Islet of Langerhans (tissue), 1 donor: Measurements from ENCODE around the gene CBLB.
A peak's percentile ranks its signal among the peaks of the same experiment; 100 is the strongest.

Source experiments
- FAIRE-seq: peaks from one replicate; lab custom pipeline; 2011; peaks lifted over from hg19 to GRCh38; lab: Jason Lieb, UNC

CBLB gene

GRCh38 chr3:105869861-105870755 lies 1.3 kb upstream of the CBLB start:
- FAIRE-seq: peak; percentile 97

- FAIRE-seq: no peak
These were observed 670 bp upstream of the CBLB start for GRCh38 chr3:105869531-105869833.

GRCh38 chr3:105868431-105868741 lies 426 bp downstream of the CBLB start:
- no peak for FAIRE-seq

DNA sequence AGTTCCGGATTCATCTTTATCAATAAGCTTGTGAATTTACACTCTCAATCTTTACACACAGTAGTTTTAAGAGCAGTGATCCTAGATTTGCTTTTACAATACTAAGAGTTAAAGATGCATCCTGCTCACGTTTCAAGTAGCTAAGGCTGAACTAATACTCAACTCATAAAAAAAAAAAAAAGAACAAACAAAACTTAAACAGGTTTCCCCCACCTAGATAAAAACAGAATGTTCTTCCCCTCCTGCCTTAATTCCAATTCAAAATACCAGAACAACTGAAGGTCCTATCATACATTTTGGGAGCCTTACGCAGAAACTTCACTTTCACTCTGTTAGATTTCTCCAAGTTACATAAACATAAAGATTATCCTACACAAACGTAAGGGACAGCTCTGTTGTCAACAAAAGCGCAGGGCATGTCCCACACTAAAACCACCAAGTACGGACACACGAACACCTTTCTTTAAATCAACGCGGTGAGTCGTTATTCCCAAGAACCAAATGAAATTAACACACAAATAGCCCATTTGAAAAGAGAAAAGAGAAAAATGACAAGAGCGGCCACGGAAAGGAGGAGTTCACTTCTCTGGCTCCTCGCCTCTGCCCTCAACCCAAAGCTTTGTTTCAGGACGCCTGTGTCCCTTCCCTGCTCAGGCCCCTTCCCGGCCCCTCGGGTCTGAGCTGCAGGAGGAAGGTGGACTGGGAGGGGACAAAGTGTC lies 941 bp downstream of the CBLB start:
- no peak for FAIRE-seq

DNA sequence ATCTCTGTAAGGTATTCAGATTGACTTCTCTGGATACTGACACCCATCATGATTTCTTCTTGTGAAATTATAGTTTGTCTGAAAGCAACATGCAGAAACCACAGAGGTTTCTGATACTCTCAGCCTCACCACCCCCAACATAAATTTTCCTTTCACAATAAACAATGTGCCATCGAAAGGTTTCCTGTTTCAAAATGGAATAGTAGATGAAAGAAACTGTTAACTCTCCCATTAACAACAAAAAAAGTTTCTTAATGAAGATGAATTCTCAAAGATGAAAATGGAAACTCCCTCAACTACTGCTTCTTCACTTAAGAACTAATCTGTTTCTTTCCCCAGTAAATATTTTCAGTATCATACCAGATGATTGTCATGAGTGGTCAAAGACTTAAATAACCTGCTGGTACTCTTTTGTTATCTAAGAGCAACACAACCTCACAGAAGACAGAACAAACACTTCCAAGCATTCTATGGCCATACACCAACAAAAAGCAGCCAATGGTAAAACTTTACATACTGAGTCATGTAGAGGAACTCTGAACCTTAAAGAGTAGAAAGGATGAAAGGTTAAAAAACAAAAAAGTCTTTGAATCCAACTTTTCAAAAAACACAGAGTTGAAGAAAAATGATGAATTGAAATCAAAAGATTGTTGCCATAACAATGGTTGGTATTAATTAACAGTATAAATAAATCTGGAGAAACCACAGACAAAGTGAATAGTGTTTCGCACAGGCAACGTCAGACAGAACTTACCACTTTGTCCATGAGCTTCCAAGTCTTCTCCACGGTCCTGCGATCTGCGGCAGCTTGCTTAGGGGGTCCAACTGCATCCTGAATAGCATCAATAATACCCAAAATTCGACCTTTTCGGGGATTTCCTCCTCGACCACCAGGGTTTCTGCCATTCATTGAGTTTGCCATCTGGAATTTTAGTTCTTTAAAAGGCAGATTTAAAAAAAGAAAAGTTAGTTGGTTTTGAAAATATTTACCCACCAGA lies 1.9 kb downstream of the CBLB start:
- FAIRE-seq: peak; percentile 17

DNA sequence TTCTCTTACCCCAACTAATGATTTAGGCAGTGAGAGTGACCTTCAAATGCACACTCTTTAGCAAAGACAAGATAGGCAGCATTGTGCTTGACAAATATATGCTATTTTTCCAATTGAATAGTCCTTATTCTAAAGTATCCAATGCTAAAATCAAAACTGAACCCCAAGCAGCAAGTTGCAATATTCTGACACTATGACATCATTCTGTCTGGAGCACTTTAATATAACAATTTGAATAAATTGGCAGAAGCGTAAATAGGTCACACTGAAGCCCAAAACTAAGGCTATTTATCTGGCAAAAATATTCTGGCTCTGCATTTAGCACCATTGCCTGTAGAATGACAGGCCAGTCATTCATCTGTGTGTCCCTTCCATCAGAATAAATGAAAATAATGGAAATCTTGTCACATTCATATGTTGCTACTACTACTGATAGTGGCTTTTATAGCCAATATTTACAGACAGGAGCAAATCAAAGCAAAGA lies 2.9 kb downstream of the CBLB start:
- no peak for FAIRE-seq

DNA sequence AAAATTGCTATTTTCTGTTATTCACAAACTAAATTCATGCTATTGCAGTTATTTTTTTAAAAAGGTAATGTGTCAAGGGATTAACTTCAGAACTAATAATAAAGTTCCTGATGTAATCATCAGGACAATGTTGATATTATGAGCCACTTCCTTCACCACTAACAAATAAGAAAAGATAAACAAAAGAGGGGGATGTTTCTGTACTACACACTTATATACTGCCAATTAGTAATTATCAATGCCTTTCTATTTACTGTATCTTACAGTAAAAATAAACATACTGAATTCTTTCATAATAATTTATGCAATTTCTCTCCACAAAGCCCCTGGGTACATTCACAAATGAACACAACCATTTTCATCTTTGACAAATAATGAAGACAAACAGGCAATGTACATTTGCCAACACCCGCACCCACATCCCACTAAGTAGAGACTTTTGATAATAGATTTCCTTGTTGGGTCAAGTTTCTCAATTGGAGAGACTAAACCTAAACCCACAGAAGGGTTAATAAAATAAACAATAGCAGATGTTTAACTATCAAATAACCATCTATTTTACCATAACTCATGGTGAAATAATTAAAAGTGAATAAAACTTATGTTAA lies 3.7 kb downstream of the CBLB start:
- peak; percentile 30 for FAIRE-seq

GRCh38 chr3:105864212-105864611 lies 4.6 kb downstream of the CBLB start:
- FAIRE-seq: no peak

DNA sequence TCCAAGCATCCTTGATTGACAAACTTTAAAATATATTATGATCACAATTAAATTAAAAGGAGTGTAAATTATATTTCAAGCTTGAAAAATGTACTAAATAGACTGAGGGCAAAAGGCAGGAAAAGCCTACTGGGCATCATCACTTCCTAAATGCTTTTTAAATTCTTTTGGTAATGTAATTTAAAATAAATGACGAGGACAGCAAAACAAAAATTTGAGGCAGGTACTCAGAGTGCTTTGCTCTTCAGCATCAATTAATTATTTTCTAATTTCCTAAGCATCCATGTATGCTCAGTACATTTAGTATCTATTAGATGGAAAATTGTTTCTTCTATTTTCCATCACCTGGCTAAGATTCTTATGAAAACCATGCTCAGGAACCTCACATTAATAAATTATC lies 5.2 kb downstream of the CBLB start:
- FAIRE-seq: no peak

DNA sequence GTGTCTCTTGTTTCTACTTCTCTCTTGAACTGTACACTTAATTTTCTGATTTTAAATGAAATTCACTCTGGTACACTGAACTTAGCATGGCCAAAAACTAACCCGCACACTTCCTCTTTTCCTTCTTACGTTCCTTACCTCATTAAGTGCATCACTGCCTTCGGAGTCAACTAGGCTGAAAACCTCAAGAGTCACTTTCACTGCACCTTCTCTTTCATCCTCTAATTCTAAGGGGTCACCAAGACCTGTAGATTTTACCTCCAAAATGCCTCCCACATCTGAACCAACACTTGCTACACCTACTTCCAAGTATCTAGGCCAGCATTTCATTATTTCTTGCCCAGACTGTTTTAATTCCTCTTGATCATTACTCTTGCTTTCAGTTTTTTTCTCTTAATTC lies 6.6 kb downstream of the CBLB start:
- no peak for FAIRE-seq

DNA sequence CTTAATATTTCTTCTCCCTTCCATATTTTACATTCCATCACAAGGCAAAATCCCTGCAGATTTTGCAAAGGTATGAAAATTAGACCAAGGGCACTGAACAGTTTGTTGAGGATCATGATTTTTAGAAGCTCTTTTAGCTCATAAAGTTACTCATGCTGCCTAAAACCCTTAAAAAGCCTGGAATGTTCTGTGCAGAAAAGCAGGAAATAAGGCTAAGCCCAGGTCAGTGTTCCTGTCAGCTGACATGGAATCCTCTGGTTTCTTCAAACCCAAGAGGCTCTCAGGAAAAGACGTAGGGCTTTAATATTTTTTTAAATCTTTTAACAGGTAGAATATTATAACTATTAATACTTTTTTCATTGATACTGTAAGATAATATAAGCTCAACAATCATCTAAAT lies 8.2 kb downstream of the CBLB start:
- no peak for FAIRE-seq

DNA sequence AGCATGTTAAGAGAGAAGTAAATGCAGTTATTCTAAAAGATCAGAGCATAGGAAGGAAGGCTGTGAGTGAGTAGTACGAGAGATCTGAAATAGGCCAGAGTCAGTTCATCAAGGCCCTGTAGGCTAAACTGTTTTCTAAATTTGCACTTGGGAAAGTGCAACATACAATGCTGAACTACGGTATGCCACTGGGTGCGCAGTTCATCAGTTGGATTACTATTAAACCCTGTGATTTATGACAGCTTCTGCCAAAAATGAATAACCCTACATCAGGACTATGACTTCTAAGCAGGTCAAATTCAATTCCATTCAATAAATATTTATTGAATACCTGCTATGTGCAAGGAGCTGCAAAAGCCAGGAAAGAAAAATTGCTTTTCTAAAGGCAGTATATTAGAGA lies 10.8 kb downstream of the CBLB start:
- FAIRE-seq: no peak

DNA sequence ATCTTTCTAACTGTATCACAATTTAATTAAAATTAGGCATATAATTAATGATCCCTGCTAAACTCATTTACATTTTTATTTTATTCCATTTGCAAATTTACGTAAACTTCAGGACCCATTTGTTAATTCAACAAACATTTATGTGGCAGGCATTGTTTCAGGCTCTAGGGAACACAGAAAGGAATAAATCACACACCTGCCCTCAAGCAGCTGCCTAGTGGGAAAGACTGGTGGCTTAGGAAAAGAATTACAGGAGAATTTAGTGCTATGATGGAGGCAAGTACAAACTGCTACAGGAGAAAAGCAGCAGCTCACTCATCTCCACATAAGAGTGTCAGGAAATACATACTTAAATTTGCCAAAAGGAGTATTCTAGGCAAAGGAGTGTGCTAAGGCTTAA lies 11.2 kb downstream of the CBLB start:
- FAIRE-seq: no peak

DNA sequence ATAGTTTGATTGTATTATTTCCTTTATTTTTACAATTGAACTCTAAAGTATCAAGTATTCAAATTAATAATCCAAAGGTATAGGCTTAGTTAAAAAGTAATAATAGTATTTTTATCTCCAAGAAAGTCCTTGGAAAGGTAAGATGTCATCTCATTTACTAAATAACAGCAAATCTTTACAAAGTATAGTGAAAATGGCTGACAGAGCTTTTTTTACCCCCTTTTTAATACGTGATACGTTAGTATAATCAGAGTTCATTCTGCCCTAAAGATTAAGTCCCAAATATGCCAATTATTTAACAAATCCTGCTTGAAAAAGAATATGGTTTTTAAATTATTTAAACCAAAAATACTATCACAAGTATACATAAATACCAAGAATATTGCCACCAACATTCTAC lies 12.2 kb downstream of the CBLB start:
- FAIRE-seq: no peak

DNA sequence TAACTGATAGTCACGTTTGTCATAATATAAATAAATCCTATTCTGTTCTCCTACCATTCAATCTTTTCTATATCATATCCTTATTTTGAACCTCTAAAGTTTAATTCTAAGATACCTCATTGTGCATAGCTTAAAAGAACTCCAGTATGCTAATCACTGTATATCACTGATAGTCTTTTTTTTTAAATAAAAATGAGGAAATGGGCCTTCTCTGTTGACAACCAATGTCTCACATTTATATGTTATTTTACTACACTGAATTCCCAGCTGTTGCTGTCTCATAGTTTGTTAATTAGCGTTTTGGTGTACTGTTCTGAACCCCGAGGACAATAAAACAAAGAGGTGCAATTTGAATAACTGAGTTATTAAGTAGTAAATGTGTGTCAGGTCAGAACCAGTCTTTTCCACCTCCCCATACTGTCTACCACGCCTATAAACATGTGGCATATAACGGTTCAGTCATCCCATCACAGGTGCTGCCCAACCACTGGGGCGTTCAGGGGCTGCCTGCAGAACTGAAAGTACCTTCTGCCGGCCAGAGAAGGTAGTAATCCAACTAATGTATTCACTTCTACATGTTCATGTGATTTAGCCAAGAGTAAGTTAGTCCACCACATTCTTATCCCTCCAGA lies 14.9 kb downstream of the CBLB start:
- peak; percentile 66 for FAIRE-seq

- peak; percentile 77 for FAIRE-seq
These were observed 17.2 kb downstream of the CBLB start for GRCh38 chr3:105851582-105851981.

- FAIRE-seq: no peak
These were observed 17.6 kb downstream of the CBLB start for GRCh38 chr3:105851176-105851575.

GRCh38 chr3:105850593-105850992 lies 18.2 kb downstream of the CBLB start:
- no peak for FAIRE-seq

- FAIRE-seq: no peak
These were observed 20.0 kb downstream of the CBLB start for GRCh38 chr3:105848821-105849220.

DNA sequence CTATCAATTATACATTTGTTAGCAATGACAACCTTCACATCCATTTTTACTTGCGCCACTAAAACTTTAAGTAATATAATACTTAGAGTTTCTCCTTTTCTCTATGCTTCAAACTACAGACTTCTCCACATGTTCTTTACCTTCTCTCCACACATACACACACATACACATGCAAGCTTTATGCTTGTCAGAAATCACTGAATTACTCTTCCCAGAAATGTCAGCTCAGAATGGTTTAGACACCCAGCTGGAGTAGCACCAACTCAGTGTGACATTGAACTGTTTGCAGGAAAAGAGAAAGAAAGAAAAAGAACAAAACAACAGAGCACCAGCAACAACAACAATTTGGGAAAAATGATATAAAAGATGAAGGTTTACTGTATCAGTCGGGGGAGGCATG lies 20.9 kb downstream of the CBLB start:
- no peak for FAIRE-seq

- FAIRE-seq: no peak
These were observed 21.4 kb downstream of the CBLB start for GRCh38 chr3:105847452-105847851.

DNA sequence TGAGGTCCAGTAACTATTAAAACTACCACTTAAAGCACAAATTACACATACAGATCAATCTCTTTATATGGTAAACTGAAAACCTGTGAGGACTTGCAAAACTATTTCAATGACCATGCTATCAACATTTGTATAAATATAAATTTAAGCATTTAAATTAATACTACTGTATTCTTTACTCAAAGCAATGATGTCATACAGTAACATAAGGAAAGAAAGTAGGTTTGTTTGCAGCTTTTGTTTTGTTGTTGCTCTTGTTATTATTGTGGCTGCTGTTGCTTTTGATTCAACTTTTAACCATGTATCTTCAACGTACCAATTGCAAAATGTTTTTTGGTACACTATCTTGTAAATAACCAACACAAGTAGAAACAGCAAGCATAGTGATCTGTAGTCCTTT lies 22.0 kb downstream of the CBLB start:
- FAIRE-seq: no peak
